CD14-positive monocyte (primary cell): Measurements from ENCODE around the gene LTBP1. TPM values are rescaled to one million over a fixed set of nuclear protein-coding genes. Genes with fewer than 3 reads are reported as not detected.

ENCODE experiments used
- DNase-seq, 3 donors: peaks; one replicate each; pipeline ENCODE4 v3.0.0-alpha.2; 2011 to 2022
- H2AFZ ChIP-seq: 2 replicates; pipeline ENCODE4 v1.6.0; 2012; ENCODE audit warnings: mild to moderate bottlenecking, low read depth, low read length, inconsistent platforms; ENCODE audit not compliant: insufficient read depth, poor library complexity, severe bottlenecking
- H3K27ac ChIP-seq, 2 donors: 1 replicate in 1 of 2; 2 replicates in 1 of 2; pipeline ENCODE4 v1.5.1; 2012 to 2013; ENCODE audit warnings: low read length in 2 of 2, control low read depth in 1 of 2, inconsistent platforms in 1 of 2, low read depth in 1 of 2, mild to moderate bottlenecking in 1 of 2
- H3K27me3 ChIP-seq, 2 donors: one replicate each; pipeline versions ENCODE4 v1.6.0 to v1.6.1; 2011 to 2013; ENCODE audit warnings: low read length in 2 of 2; ENCODE audit not compliant: control insufficient read depth in 2 of 2, insufficient read depth in 2 of 2
- H3K36me3 ChIP-seq, 2 donors: replicated peaks in 1 of 2; 1 replicate in 1 of 2; 2 replicates in 1 of 2; pipeline versions ENCODE4 v1.5.1 to v1.6.1; 2012 to 2013; ENCODE audit warnings: low read length in 2 of 2, control low read depth in 1 of 2, inconsistent platforms in 1 of 2, mild to moderate bottlenecking in 1 of 2; ENCODE audit not compliant: insufficient read depth in 2 of 2, control insufficient read depth in 1 of 2
- H3K4me1 ChIP-seq, 2 donors: 1 replicate in 1 of 2; 2 replicates in 1 of 2; pipeline versions ENCODE4 v1.5.1 to v1.6.1; 2012 to 2013; ENCODE audit warnings: low read length in 2 of 2, control low read depth in 1 of 2, inconsistent platforms in 1 of 2, mild to moderate bottlenecking in 1 of 2, moderate library complexity in 1 of 2; ENCODE audit not compliant: insufficient read depth in 2 of 2, control insufficient read depth in 1 of 2
- H3K4me2 ChIP-seq: replicated peaks from 2 replicates; pipeline ENCODE3; 2012; ENCODE audit warnings: low read length, moderate library complexity, mild to moderate bottlenecking; ENCODE audit not compliant: poor library complexity, severe bottlenecking; ENCODE audit errors: extremely low read depth
- H3K4me3 ChIP-seq, 3 experiments: fragments of 200-600 bp in 1 of 3; sonication (generic) in 1 of 3; replicated peaks in 1 of 3; 1 replicate in 2 of 3; 2 replicates in 1 of 3; pipeline ENCODE4 v1.5.1; 2011 to 2013; ENCODE audit warnings: low read length in 3 of 3, mild to moderate bottlenecking in 3 of 3, control low read depth in 2 of 3, low read depth in 2 of 3, inconsistent platforms in 1 of 3, moderate library complexity in 1 of 3
- H3K79me2 ChIP-seq: 2 replicates; pipeline ENCODE4 v1.6.0; 2012; ENCODE audit warnings: mild to moderate bottlenecking, control low read depth, inconsistent platforms, low read length, moderate library complexity; ENCODE audit not compliant: insufficient read depth
- H3K9ac ChIP-seq: 2 replicates; pipeline ENCODE4 v1.6.0; 2017; ENCODE audit warnings: low read length, mild to moderate bottlenecking; ENCODE audit not compliant: insufficient read depth, poor library complexity, severe bottlenecking
- H3K9me3 ChIP-seq, 2 donors: replicated peaks in 1 of 2; 1 replicate in 1 of 2; 2 replicates in 1 of 2; pipeline versions ENCODE4 v1.5.1 to v1.6.1; 2012 to 2013; ENCODE audit warnings: low read length in 2 of 2, control low read depth in 1 of 2; ENCODE audit not compliant: control insufficient read depth in 1 of 2, insufficient read depth in 1 of 2
- H4K20me1 ChIP-seq: 2 replicates; pipeline ENCODE4 v1.6.0; 2012; ENCODE audit warnings: mild to moderate bottlenecking, low read length, control low read depth, moderate library complexity; ENCODE audit not compliant: insufficient read depth
- H3K27ac Mint-ChIP-seq, 7 donors: one replicate each; pipeline ENCODE4 v1.8.0; 2020; ENCODE audit warnings: mild to moderate bottlenecking in 7 of 7, mixed read lengths in 7 of 7, moderate library complexity in 6 of 7, inconsistent platforms in 2 of 7
- H3K27me3 Mint-ChIP-seq, 3 donors: one replicate each; pipeline ENCODE4 v1.8.0; 2021 to 2022; ENCODE audit warnings: low read depth in 3 of 3, mild to moderate bottlenecking in 3 of 3, mixed read lengths in 3 of 3, moderate library complexity in 3 of 3, inconsistent platforms in 1 of 3
- H3K36me3 Mint-ChIP-seq, 2 donors: one replicate each; pipeline ENCODE4 v1.8.0; 2020; ENCODE audit warnings: mixed read lengths in 2 of 2, inconsistent platforms in 1 of 2, mild to moderate bottlenecking in 1 of 2
- H3K4me1 Mint-ChIP-seq: one replicate; pipeline ENCODE4 v1.8.0; 2020; ENCODE audit warnings: mild to moderate bottlenecking, mixed read lengths
- H3K4me3 Mint-ChIP-seq, 2 donors: one replicate each; pipeline ENCODE4 v1.8.0; 2020; ENCODE audit warnings: mild to moderate bottlenecking in 2 of 2, mixed read lengths in 2 of 2, moderate library complexity in 1 of 2
- H3K9me3 Mint-ChIP-seq, 7 donors: one replicate each; pipeline ENCODE4 v1.8.0; 2020 to 2022; ENCODE audit warnings: mixed read lengths in 7 of 7, mild to moderate bottlenecking in 6 of 7, moderate library complexity in 6 of 7, inconsistent platforms in 2 of 7
- CTCF ChIP-seq: fragments of 200-600 bp; IDR thresholded peaks from one replicate; pipeline ENCODE4 v1.8.0; 2022; ENCODE audit warnings: antibody characterized with exemption, mild to moderate bottlenecking
- WGBS: methylation state at CpG from one replicate; pipeline ENCODE4 v1.1.5; 2013; ENCODE audit warnings: missing lambda C conversion rate; ENCODE audit not compliant: insufficient coverage; 5-methylcytosine and 5-hydroxymethylcytosine counted together
- intact Hi-C, 2 donors: fragments of 100-400 bp; cut with micrococcal nuclease; formaldehyde crosslinking; loops; one replicate each; pipeline versions ENCODE4 v1.15.0 to v1.15.1; 2023
- polyA plus RNA-seq, 3 donors: library from polyadenylated mRNA; depleted of rRNA in 1 of 3; unstranded in 2 of 3; stranded (reverse) in 1 of 3; fragments of 300-500 nt in 2 of 3; fragments of >200 nt in 1 of 3; fragmentation: Illumina TruSeq in 2 of 3; gene quantifications; 1 replicate in 2 of 3; 2 replicates in 1 of 3; pipeline ENCODE4 v1.2.3, GENCODE V29; 2012 to 2021

Gene LTBP1
- polyA plus RNA-seq, 3 donors: 0.18 to 0.24 TPM; not detected in 1

GRCh38 chr2:33002863-33003262, 56.1 kb downstream of the LTBP1 start:
- H3K9me3 ChIP-seq: no peaks in the 10 kb centered on the region
- Mint-ChIP-seq H3K27me3 (peaks cover 0 to 4% (median 2%) of the 10 kb centered on the region in 3 donors), H3K36me3 (no peaks in the 10 kb centered on the region), H3K4me3 (no peak overlapping the region), H3K27ac (no peak overlapping the region), H3K9me3 (no peaks in the 10 kb centered on the region), H3K4me1 (no peaks in the 10 kb centered on the region)
- no peaks in the 10 kb centered on the region for H3K4me1 ChIP-seq
- TF ChIP-seq CTCF: no peak
- no peaks in the 10 kb centered on the region for H4K20me1 ChIP-seq
- intact Hi-C loops: no loop called here
- no peak overlapping the region for H2AFZ ChIP-seq
- no peak overlapping the region for H3K9ac ChIP-seq
- no peak for DNase-seq
- H3K79me2 ChIP-seq: no peaks in the 10 kb centered on the region
- no peak overlapping the region for H3K4me2 ChIP-seq
- H3K36me3 ChIP-seq: no peaks in the 10 kb centered on the region
- no peak overlapping the region for H3K27ac ChIP-seq
- no peaks in the 10 kb centered on the region for H3K27me3 ChIP-seq
- H3K4me3 ChIP-seq: no peak overlapping the region
- WGBS: 92% methylated on average over 10 of the region's 11 CpGs

GRCh38 chr2:33005057-33005456, 58.3 kb downstream of the LTBP1 start:
- WGBS: no CpG with 5 or more reads among the region's 2 CpGs
- Histone ChIP-seq H3K4me1 (no peaks in the 10 kb centered on the region), H3K79me2 (no peaks in the 10 kb centered on the region), H2AFZ (no peak overlapping the region), H3K9ac (no peak overlapping the region), H3K4me3 (no peak overlapping the region), H3K27me3 (no peaks in the 10 kb centered on the region), H3K27ac (no peak overlapping the region), H4K20me1 (no peaks in the 10 kb centered on the region), H3K36me3 (no peaks in the 10 kb centered on the region), H3K9me3 (no peaks in the 10 kb centered on the region), H3K4me2 (no peak overlapping the region)
- intact Hi-C loops: no loop called here
- no peak overlapping the region for H3K4me3 Mint-ChIP-seq
- peaks cover 2 to 4% (median 2%) of the 10 kb centered on the region in 3 donors for H3K27me3 Mint-ChIP-seq
- no peaks in the 10 kb centered on the region for H3K9me3 Mint-ChIP-seq
- H3K27ac Mint-ChIP-seq: no peak overlapping the region
- H3K4me1 Mint-ChIP-seq: no peaks in the 10 kb centered on the region
- TF ChIP-seq CTCF: no peak
- no peaks in the 10 kb centered on the region for H3K36me3 Mint-ChIP-seq
- DNase-seq: no peak
